CD4-positive, alpha-beta memory T cell (primary cell): ENCODE results near the gene CFD. TPM values are rescaled to one million over a fixed set of nuclear protein-coding genes. Genes with fewer than 3 reads are reported as not detected.
"Not testable (repeated sequence)": the region's sequence is repeated elsewhere in the genome, so short reads cannot be mapped to it uniquely, and the experiment has no call there.

Source experiments
- CTCF ChIA-PET: fragments of 350-600 bp; sonication (Branson Sonifier 250); formaldehyde crosslinking; loops from one replicate; lab custom pipeline; 2021; ENCODE audit warnings: inconsistent platforms; ENCODE audit not compliant: partially characterized antibody; lab: Charles Lee
- POLR2A ChIA-PET: fragments of 350-600 bp; sonication (Branson Sonifier 250); formaldehyde crosslinking; loops from one replicate; lab custom pipeline; 2021; ENCODE audit not compliant: partially characterized antibody; lab: Charles Lee
- DNase-seq, 5 donors: peaks; one replicate each; pipeline versions ENCODE4 v3.0.0 to v3.0.0-alpha.2; 2020 to 2022; ENCODE audit warnings: mixed read lengths in 1 of 5
- H3K27ac ChIP-seq: one replicate; pipeline ENCODE4 v1.7.0; 2013; ENCODE audit warnings: low read depth, low read length
- H3K27me3 ChIP-seq: 2 replicates; pipeline ENCODE4 v1.7.0; 2013; ENCODE audit warnings: mild to moderate bottlenecking, low read length, moderate library complexity; ENCODE audit not compliant: insufficient read depth
- H3K36me3 ChIP-seq: 2 replicates; pipeline ENCODE4 v1.7.0; 2013; ENCODE audit warnings: mild to moderate bottlenecking, low read length, moderate library complexity; ENCODE audit not compliant: insufficient read depth
- H3K4me1 ChIP-seq: 2 replicates; pipeline ENCODE4 v1.7.0; 2013; ENCODE audit warnings: mild to moderate bottlenecking, low read length, moderate library complexity; ENCODE audit not compliant: insufficient read depth
- H3K4me3 ChIP-seq, 2 donors: one replicate each; pipeline ENCODE4 v1.7.0; 2013; ENCODE audit warnings: low read length in 2 of 2, mild to moderate bottlenecking in 1 of 2
- H3K9me3 ChIP-seq, 2 donors: one replicate each; pipeline ENCODE4 v1.7.0; 2013; ENCODE audit warnings: low read length in 2 of 2, control low read depth in 1 of 2; ENCODE audit not compliant: control insufficient read depth in 1 of 2
- H3K27ac Mint-ChIP-seq, 7 donors: one replicate each; pipeline ENCODE4 v1.8.0; 2020 to 2021; ENCODE audit warnings: mixed read lengths in 7 of 7, mild to moderate bottlenecking in 6 of 7, inconsistent platforms in 3 of 7, moderate library complexity in 3 of 7
- H3K27me3 Mint-ChIP-seq, 2 donors: one replicate each; pipeline ENCODE4 v1.8.0; 2020 to 2021; ENCODE audit warnings: mixed read lengths in 2 of 2
- H3K36me3 Mint-ChIP-seq, 2 donors: one replicate each; pipeline ENCODE4 v1.8.0; 2020 to 2021; ENCODE audit warnings: mixed read lengths in 2 of 2, inconsistent platforms in 1 of 2, mild to moderate bottlenecking in 1 of 2
- H3K4me1 Mint-ChIP-seq, 4 donors: one replicate each; pipeline ENCODE4 v1.8.0; 2020 to 2021; ENCODE audit warnings: mixed read lengths in 4 of 4, mild to moderate bottlenecking in 1 of 4
- H3K4me3 Mint-ChIP-seq, 8 donors: one replicate each; pipeline ENCODE4 v1.8.0; 2020 to 2021; ENCODE audit warnings: mixed read lengths in 8 of 8, mild to moderate bottlenecking in 7 of 8, moderate library complexity in 6 of 8, inconsistent platforms in 3 of 8
- H3K9me3 Mint-ChIP-seq, 8 donors: one replicate each; pipeline ENCODE4 v1.8.0; 2020 to 2021; ENCODE audit warnings: mixed read lengths in 8 of 8, mild to moderate bottlenecking in 5 of 8, inconsistent platforms in 3 of 8, moderate library complexity in 1 of 8
- intact Hi-C: fragments of 100-400 bp; cut with micrococcal nuclease; formaldehyde crosslinking; loops from one replicate; pipeline ENCODE4 v1.15.1; 2023
- polyA plus RNA-seq, 2 donors: library from polyadenylated mRNA; unstranded; fragments of 300-500 nt; fragmentation: Illumina TruSeq; gene quantifications; one replicate each; pipeline ENCODE4 v1.2.3, GENCODE V29; 2021
- total RNA-seq, 2 experiments: library from RNA; stranded (reverse); gene quantifications; one replicate each; pipeline ENCODE4 v1.2.3, GENCODE V29; 2021

CFD gene
- total and polyA plus RNA-seq, 4 experiments from 2014 or later: 0.91 to 4.8 (median 1.1) TPM; not detected in 1

- DNase-seq: no peak
- Histone ChIP-seq H3K27ac (no peak overlapping the region), H3K9me3 (no peaks in the 10 kb centered on the region), H3K4me3 (no peak overlapping the region), H3K27me3 (no peaks in the 10 kb centered on the region), H3K4me1 (peaks cover 13% of the 10 kb centered on the region), H3K36me3 (peaks cover under 1% of the 10 kb centered on the region)
- no peaks in the 10 kb centered on the region for H3K27me3 Mint-ChIP-seq
- peak overlapping the region in 2 of 7 donors; percentile 57 to 58 for H3K27ac Mint-ChIP-seq
- H3K4me1 Mint-ChIP-seq: peaks cover 4 to 16% (median 9%) of the 10 kb centered on the region in 4 donors
- no peak overlapping the region for H3K4me3 Mint-ChIP-seq
- CTCF ChIA-PET: interaction anchor here (1.7 kb wide), 1 partner anchor 12 kb away, joined by 6 read pairs; no protein-coding TSS in a partner anchor
- peaks cover 0 to 5% (median 0%) of the 10 kb centered on the region in 8 donors for H3K9me3 Mint-ChIP-seq
- H3K36me3 Mint-ChIP-seq: peaks cover 6 to 10% of the 10 kb centered on the region in 2 donors
- POLR2A ChIA-PET: interaction anchor here (5.2 to 9.0 kb wide), 2 partner anchors 20 to 34 kb away, joined by 41 to 47 read pairs; partner anchors contain the start of genes MED16 and RNU6-9
- intact Hi-C loops: no loop called here
These were observed 15.9 kb downstream of the CFD start for GRCh38 chr19:875265-875879.

GRCh38 chr19:876089-876488 is 16.6 kb downstream of the CFD start:
- Mint-ChIP-seq H3K36me3 (peaks cover 6 to 10% of the 10 kb centered on the region in 2 donors), H3K27me3 (no peaks in the 10 kb centered on the region), H3K9me3 (peaks cover 0 to 5% (median 0%) of the 10 kb centered on the region in 8 donors), H3K27ac (peak overlapping the region in 4 of 7 donors; percentile 22 to 57 (median 32)), H3K4me1 (peaks cover 4 to 16% (median 9%) of the 10 kb centered on the region in 4 donors), H3K4me3 (no peak overlapping the region)
- Histone ChIP-seq H3K4me1 (peaks cover 13% of the 10 kb centered on the region), H3K27ac (no peak overlapping the region), H3K27me3 (no peaks in the 10 kb centered on the region), H3K9me3 (no peaks in the 10 kb centered on the region), H3K36me3 (peaks cover 3% of the 10 kb centered on the region), H3K4me3 (no peak overlapping the region)
- ChIA-PET CTCF (no interaction called here), POLR2A (interaction anchor here (5.2 to 9.0 kb wide), 2 partner anchors 19 to 33 kb away, joined by 41 to 47 read pairs; partner anchors contain the start of genes MED16 and RNU6-9)
- intact Hi-C loops: no loop called here
- no peak for DNase-seq

GRCh38 chr19:876780-877314 is 17.4 kb downstream of the CFD start:
- no peaks in the 10 kb centered on the region for H3K27me3 Mint-ChIP-seq
- Histone ChIP-seq H3K4me1 (peaks cover 12% of the 10 kb centered on the region), H3K9me3 (no peaks in the 10 kb centered on the region), H3K4me3 (no peak overlapping the region), H3K27me3 (no peaks in the 10 kb centered on the region), H3K27ac (no peak overlapping the region), H3K36me3 (peaks cover 11% of the 10 kb centered on the region)
- ChIA-PET POLR2A (interaction anchor here (9.0 kb wide), 1 partner anchor 18 kb away, joined by 47 read pairs; the partner anchor contains the start of genes MED16 and RNU6-9), CTCF (no interaction called here)
- peaks cover 4 to 16% (median 9%) of the 10 kb centered on the region in 4 donors for H3K4me1 Mint-ChIP-seq
- no peak overlapping the region for H3K27ac Mint-ChIP-seq
- no peak for DNase-seq
- intact Hi-C loops: no loop called here
- H3K4me3 Mint-ChIP-seq: no peak overlapping the region
- H3K9me3 Mint-ChIP-seq: peaks cover 0 to 3% (median 0%) of the 10 kb centered on the region in 8 donors
- peaks cover 6 to 9% of the 10 kb centered on the region in 2 donors for H3K36me3 Mint-ChIP-seq

DNA sequence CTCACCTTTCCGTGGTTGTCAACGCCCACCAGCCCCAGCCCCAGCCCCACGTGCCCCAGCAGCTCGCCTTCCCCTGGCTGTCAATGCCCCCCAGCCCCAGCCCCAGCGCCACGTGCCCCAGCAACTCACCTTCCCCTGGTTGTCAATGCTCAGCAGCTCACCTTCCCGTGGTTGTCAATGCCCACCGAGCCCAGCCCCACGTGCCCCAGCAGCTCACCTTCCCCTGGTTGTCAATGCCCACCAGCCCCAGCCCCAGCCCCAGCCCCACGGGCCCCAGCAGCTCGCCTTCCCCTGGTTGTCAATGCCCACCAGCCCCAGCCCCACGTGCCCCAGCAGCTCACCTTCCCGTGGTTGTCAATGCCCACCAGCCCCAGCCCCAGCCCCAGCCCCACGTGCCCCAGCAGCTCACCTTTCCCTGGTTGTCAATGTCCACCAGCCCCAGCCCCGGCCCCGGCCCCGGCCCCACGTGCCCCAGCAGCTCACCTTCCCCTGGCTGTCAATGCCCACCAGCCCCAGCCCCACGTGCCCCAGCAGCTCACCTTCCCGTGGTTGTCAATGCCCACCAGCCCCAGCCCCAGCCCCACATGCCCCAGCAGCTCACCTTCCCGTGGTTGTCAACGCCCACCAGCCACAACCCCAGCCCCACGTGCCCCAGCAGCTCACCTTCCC is 18.7 kb downstream of the CFD start:
- H3K36me3 ChIP-seq: peaks cover 15% of the 10 kb centered on the region

GRCh38 chr19:878751-879561 is 19.5 kb downstream of the CFD start:
- H3K9me3 ChIP-seq, H3K27me3 Mint-ChIP-seq, H3K4me3 Mint-ChIP-seq, H3K4me1 Mint-ChIP-seq, H3K4me3 ChIP-seq, H3K9me3 Mint-ChIP-seq, DNase-seq, H3K4me1 ChIP-seq, H3K27ac ChIP-seq, H3K27me3 ChIP-seq, intact Hi-C loops: not testable (repeated sequence)
- Mint-ChIP-seq H3K36me3 (peaks cover 6 to 11% of the 10 kb centered on the region in 2 donors), H3K27ac (peak overlapping the region in 3 of 7 donors; percentile 38 to 68 (median 43))
- ChIA-PET CTCF (interaction anchor here (1.0 to 2.3 kb wide), 4 partner anchors 14 to 41 kb away, joined by 3 to 11 read pairs (median 6); partner anchors contain the start of genes MED16 and RNU6-9), POLR2A (interaction anchor here (0.6 to 9.0 kb wide), 2 partner anchors 16 to 142 kb away, joined by 3 to 47 read pairs; partner anchors contain the start of genes MED16, RNU6-9 and TMEM259)
- peaks cover 21% of the 10 kb centered on the region for H3K36me3 ChIP-seq

More for the DNA sequence above, 18.7 kb downstream of the CFD start:
- POLR2A ChIA-PET: interaction anchor here (9.0 kb wide), 1 partner anchor 17 kb away, joined by 47 read pairs; the partner anchor contains the start of genes MED16 and RNU6-9
- H3K4me3 Mint-ChIP-seq, H3K36me3 Mint-ChIP-seq, intact Hi-C loops, H3K9me3 Mint-ChIP-seq, H3K27ac Mint-ChIP-seq, H3K4me1 ChIP-seq, H3K27me3 Mint-ChIP-seq, H3K9me3 ChIP-seq, H3K27me3 ChIP-seq, H3K4me3 ChIP-seq, H3K27ac ChIP-seq, H3K4me1 Mint-ChIP-seq, DNase-seq: not testable (repeated sequence)
- CTCF ChIA-PET: interaction anchor here (1.0 to 2.3 kb wide), 4 partner anchors 14 to 42 kb away, joined by 3 to 11 read pairs (median 6); partner anchors contain the start of genes MED16 and RNU6-9

- H3K27ac Mint-ChIP-seq: peak overlapping the region in 1 of 7 donors; percentile 29
- peaks cover 6 to 13% of the 10 kb centered on the region in 2 donors for H3K36me3 Mint-ChIP-seq
- H3K4me1 ChIP-seq: no peaks in the 10 kb centered on the region
- ChIA-PET POLR2A (interaction anchor here (0.6 to 9.0 kb wide), 3 partner anchors 15 to 141 kb away, joined by 3 to 47 read pairs (median 5); partner anchors contain the start of genes MED16, RNU6-9 and TMEM259), CTCF (interaction anchor here (1.9 to 2.3 kb wide), 2 partner anchors 13 to 16 kb away, joined by 8 to 11 read pairs; partner anchors contain the start of genes MED16 and RNU6-9)
- H3K27ac ChIP-seq: no peak overlapping the region
- intact Hi-C loops: no loop called here
- no peaks in the 10 kb centered on the region for H3K27me3 ChIP-seq
- peaks cover 0 to 4% (median 0%) of the 10 kb centered on the region in 4 donors for H3K4me1 Mint-ChIP-seq
- H3K36me3 ChIP-seq: peaks cover 25% of the 10 kb centered on the region
- H3K9me3 Mint-ChIP-seq: no peaks in the 10 kb centered on the region
- H3K4me3 Mint-ChIP-seq: no peak overlapping the region
- H3K27me3 Mint-ChIP-seq: no peaks in the 10 kb centered on the region
- H3K4me3 ChIP-seq: no peak overlapping the region
- no peak for DNase-seq
- H3K9me3 ChIP-seq: no peaks in the 10 kb centered on the region
These were observed 20.4 kb downstream of the CFD start for GRCh38 chr19:879711-880438.
